ENCODE measurements around the gene PAQR5. TPM values are rescaled to one million over a fixed set of nuclear protein-coding genes. Genes with fewer than 3 reads are reported as not detected.
A peak's percentile ranks its signal among the peaks of the same experiment; 100 is the strongest.

The PAQR5 gene
- total RNA-seq, 2 donors from 2014 or later = 6.5 to 11.5 TPM

- ATAC-seq = no peak
- H3K4me1 ChIP-seq = no peaks in the 10 kb centered on the region
- 79 to 92% methylated on average over 5 of the region's 5 CpGs for WGBS, 2 donors
- no peak overlapping the region for H3K27ac ChIP-seq
- no peak for DNase-seq
- H3K36me3 ChIP-seq (replicated peaks in 1 of 2; ENCODE audit: insufficient read depth in 1 of 2, low read depth in 2 of 2) = no peaks in the 10 kb centered on the region
- intact Hi-C loops (cut with DNase I) = no loop called here
- no peak overlapping the region for H3K4me3 ChIP-seq
- no peaks in the 10 kb centered on the region for H3K9me3 ChIP-seq
- no peak for TF ChIP-seq CTCF (IDR thresholded peaks at IDR 0.05)
- TF ChIP-seq POLR2A (IDR thresholded peaks at IDR 0.05) = no peak
- H3K27me3 ChIP-seq = no peaks in the 10 kb centered on the region
These were observed 47.4 kb downstream of the PAQR5 start for GRCh38 chr15:69346112-69346511.

GRCh38 chr15:69351333-69351732, 52.6 kb downstream of the PAQR5 start:
- intact Hi-C loops (cut with DNase I) = no loop called here
- no peaks in the 10 kb centered on the region for H3K36me3 ChIP-seq (replicated peaks in 1 of 2; ENCODE audit: insufficient read depth in 1 of 2, low read depth in 2 of 2)
- TF ChIP-seq POLR2A (IDR thresholded peaks at IDR 0.05) (no peak), CTCF (IDR thresholded peaks at IDR 0.05) (no peak)
- WGBS, 2 donors = 86 to 89% methylated on average over 4 of the region's 4 CpGs
- no peaks in the 10 kb centered on the region for H3K27me3 ChIP-seq
- no peak overlapping the region for H3K4me3 ChIP-seq
- DNase-seq (no peak), ATAC-seq (no peak)
- H3K27ac ChIP-seq = no peak overlapping the region
- no peaks in the 10 kb centered on the region for H3K4me1 ChIP-seq
- H3K9me3 ChIP-seq = no peaks in the 10 kb centered on the region

GRCh38 chr15:69351884-69352283, 53.2 kb downstream of the PAQR5 start:
- ATAC-seq = no peak
- TF ChIP-seq POLR2A (IDR thresholded peaks at IDR 0.05) = no peak
- TF ChIP-seq CTCF (IDR thresholded peaks at IDR 0.05) = no peak
- no peak overlapping the region for H3K4me3 ChIP-seq
- H3K4me1 ChIP-seq = no peaks in the 10 kb centered on the region
- 96% methylated on average over 2 of the region's 2 CpGs; no CpG with 5 or more reads in 1 of the 2 donors for WGBS, 2 donors
- intact Hi-C loops (cut with DNase I) = no loop called here
- H3K27ac ChIP-seq = no peak overlapping the region
- H3K36me3 ChIP-seq (replicated peaks in 1 of 2; ENCODE audit: insufficient read depth in 1 of 2, low read depth in 2 of 2) = no peaks in the 10 kb centered on the region
- no peak for DNase-seq
- no peaks in the 10 kb centered on the region for H3K27me3 ChIP-seq
- no peaks in the 10 kb centered on the region for H3K9me3 ChIP-seq

GRCh38 chr15:69357773-69358771, 59.4 kb downstream of the PAQR5 start:
- peak overlapping the region in 2 of 4 donors; percentile 33 to 59 for H3K27ac ChIP-seq
- ATAC-seq (peak; percentile 76), DNase-seq (peak; percentile 27 to 60 (median 41))

More at GRCh38 chr15:69357773-69358771, 59.4 kb downstream of the PAQR5 start:
- peaks cover 9% of the 10 kb centered on the region for H3K4me1 ChIP-seq
- no peaks in the 10 kb centered on the region for H3K36me3 ChIP-seq (replicated peaks in 1 of 2; ENCODE audit: insufficient read depth in 1 of 2, low read depth in 2 of 2)
- H3K9me3 ChIP-seq = no peaks in the 10 kb centered on the region
- no peak for TF ChIP-seq POLR2A (IDR thresholded peaks at IDR 0.05)
- no peak for TF ChIP-seq CTCF (IDR thresholded peaks at IDR 0.05)
- no peak overlapping the region for H3K4me3 ChIP-seq
- intact Hi-C loops (cut with DNase I) = no loop called here
- 46 to 49% methylated on average over 9 of the region's 9 CpGs for WGBS, 2 donors
- H3K27me3 ChIP-seq = no peaks in the 10 kb centered on the region

Data from body of pancreas (tissue), 4 donors.